Mucosa of rectum (tissue), 2 donors: ENCODE data around the gene NDUFAF2.

Source experiments
- H3K27ac ChIP-seq, 2 donors: one replicate each; pipeline ENCODE4 v1.7.0; 2013; ENCODE audit warnings: inconsistent platforms in 2 of 2, low read depth in 2 of 2, low read length in 2 of 2
- H3K27me3 ChIP-seq, 2 donors: one replicate each; pipeline ENCODE4 v1.7.0; 2013; ENCODE audit warnings: low read length in 2 of 2; ENCODE audit not compliant: control insufficient read depth in 2 of 2, insufficient read depth in 2 of 2
- H3K36me3 ChIP-seq, 2 donors: one replicate each; pipeline ENCODE4 v1.7.0; 2013; ENCODE audit warnings: low read length in 2 of 2; ENCODE audit not compliant: control insufficient read depth in 2 of 2, insufficient read depth in 2 of 2
- H3K4me1 ChIP-seq, 2 donors: one replicate each; pipeline ENCODE4 v1.7.0; 2013; ENCODE audit warnings: low read length in 2 of 2, mild to moderate bottlenecking in 1 of 2; ENCODE audit not compliant: control insufficient read depth in 2 of 2, insufficient read depth in 2 of 2
- H3K4me3 ChIP-seq, 2 donors: one replicate each; pipeline ENCODE4 v1.7.0; 2013; ENCODE audit warnings: low read length in 2 of 2
- H3K9ac ChIP-seq, 2 donors: one replicate each; pipeline ENCODE4 v1.7.0; 2013; ENCODE audit warnings: low read length in 2 of 2, low read depth in 1 of 2, mild to moderate bottlenecking in 1 of 2
- H3K9me3 ChIP-seq, 2 donors: one replicate each; pipeline ENCODE4 v1.7.0; 2013; ENCODE audit warnings: low read length in 2 of 2; ENCODE audit not compliant: control insufficient read depth in 2 of 2
- donor health status: healthy.
- donor health status: Normal muscosa, but diverticular disease.

The NDUFAF2 gene

DNA sequence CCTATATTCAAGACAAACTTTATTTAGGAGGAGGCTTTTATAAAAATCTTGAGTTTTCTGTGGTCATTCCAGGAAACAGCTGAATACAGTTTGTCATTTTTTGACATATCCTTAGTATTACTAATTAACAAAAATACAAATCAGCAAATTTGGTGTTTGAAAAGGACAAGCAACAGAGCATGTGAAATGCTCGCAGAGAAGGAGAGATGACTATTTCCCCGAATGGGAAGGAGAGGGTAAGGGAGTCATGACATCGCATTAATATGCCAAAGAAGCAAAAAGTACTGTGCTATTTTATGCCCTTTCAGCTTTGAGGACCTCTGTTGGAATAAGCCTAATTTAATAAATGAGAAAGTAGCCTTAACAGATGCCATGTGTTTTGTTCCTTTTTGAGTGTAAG is 215.5 kb downstream of the NDUFAF2 start:
- Histone ChIP-seq H3K27me3 (no peaks in the 10 kb centered on the region), H3K27ac (no peak overlapping the region), H3K9ac (no peak overlapping the region), H3K4me1 (peaks cover 10 to 14% of the 10 kb centered on the region in 2 donors), H3K9me3 (no peaks in the 10 kb centered on the region), H3K36me3 (peaks cover 11 to 13% of the 10 kb centered on the region in 2 donors), H3K4me3 (no peak overlapping the region)

DNA sequence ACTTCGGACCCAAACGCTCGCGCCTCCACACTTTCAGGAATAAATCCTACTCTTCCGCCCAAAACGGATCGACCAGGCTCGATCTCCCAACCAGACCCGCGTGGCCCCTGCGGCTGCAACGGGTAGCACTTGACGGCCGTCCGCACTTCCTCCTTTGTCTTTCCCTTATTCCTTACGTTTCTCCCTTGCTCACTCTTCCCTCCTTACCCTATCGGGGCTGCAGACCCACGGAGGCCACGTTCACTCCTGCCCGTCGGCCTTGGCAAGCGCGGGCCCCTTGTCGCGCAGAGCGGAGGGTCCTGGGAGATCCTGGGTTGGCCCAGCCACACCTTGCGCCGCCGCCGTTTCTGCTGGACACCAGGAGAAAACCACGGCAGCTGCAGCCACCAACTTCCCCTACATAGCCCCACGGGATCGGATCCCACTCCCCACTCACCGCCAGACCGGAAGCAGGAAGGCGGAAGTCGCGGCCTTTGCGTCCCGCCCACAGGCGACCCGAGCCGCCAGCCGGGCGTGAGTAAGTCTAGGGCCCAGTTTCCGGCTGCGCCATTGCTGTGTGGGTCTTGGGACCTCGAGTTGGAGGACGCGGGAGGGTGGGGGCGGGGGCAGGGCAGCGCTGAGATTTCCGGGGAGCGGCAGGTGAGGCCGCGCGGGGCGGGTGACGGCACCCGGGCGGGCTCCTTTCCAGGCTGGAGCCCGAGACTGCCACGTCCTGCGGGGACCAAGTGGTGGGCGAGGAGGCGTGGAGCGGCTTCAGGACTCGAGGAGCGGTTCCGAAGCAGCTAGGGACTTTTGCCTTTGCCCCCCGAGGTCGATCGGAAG is 217.2 kb downstream of the NDUFAF2 start, which contains the start of gene SMIM15:
Gene SMIM15 (minus strand): TSS at position 459 of the 822 bp plus-strand sequence. CDS start 2,297 bp downstream, outside the sequence.
- Histone ChIP-seq H3K9ac (peak within 1 kb of the TSS; percentile 97 to 98), H3K4me3 (peak within 1 kb of the TSS; percentile 84 to 94), H3K27me3 (no peaks in the 10 kb centered on the region), H3K36me3 (peaks cover 11 to 13% of the 10 kb centered on the region in 2 donors), H3K27ac (peak within 1 kb of the TSS; percentile 97), H3K4me1 (peaks cover 10 to 14% of the 10 kb centered on the region in 2 donors), H3K9me3 (no peaks in the 10 kb centered on the region)

DNA sequence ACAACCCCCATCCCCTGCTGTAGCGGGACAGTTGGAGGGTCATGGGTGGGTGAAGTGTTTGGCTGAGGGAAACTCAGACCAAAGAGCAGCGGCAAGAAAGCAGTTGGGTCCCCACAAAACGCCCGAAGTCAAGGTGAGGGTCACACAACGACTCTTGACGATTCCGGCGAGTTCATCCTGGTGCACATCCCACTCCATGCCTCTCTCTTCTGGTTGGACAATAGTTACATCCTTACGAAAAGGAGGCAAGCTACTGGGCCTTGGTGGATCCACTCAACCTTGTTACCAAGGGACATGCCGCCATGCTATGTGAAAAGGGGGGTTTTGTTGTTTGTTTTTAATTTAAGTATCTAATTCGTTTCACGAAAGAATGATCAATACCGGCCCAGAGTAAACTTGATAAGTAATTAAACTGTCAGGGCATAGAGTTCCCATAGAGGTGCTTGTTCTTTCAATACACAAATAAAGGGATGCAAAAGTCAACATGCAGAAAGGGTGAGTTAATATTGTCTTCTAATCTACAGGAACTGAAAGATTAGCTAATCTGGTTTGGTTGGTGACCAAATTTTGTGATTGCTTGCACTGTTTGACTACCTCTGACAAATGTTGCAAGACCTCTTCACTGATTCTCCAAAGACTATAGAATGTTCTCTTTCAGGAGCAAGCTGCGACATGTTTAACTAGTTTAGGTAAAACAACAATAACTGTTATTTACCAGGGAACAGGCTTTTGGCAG is 218.0 kb downstream of the NDUFAF2 start:
- Histone ChIP-seq H3K36me3 (peaks cover 11 to 12% of the 10 kb centered on the region in 2 donors), H3K4me3 (peak overlapping the region; percentile 84 to 94), H3K27me3 (no peaks in the 10 kb centered on the region), H3K4me1 (peaks cover 12 to 14% of the 10 kb centered on the region in 2 donors), H3K9me3 (no peaks in the 10 kb centered on the region), H3K27ac (peak overlapping the region; percentile 97), H3K9ac (peak overlapping the region; percentile 97)

GRCh38 chr5:61163905-61164304 is 218.9 kb downstream of the NDUFAF2 start:
- Histone ChIP-seq H3K9ac (no peak overlapping the region), H3K27ac (peak overlapping the region in 1 of 2 donors; percentile 16), H3K4me1 (peaks cover 12 to 14% of the 10 kb centered on the region in 2 donors), H3K9me3 (no peaks in the 10 kb centered on the region), H3K4me3 (no peak overlapping the region), H3K27me3 (no peaks in the 10 kb centered on the region), H3K36me3 (peaks cover 6 to 10% of the 10 kb centered on the region in 2 donors)

DNA sequence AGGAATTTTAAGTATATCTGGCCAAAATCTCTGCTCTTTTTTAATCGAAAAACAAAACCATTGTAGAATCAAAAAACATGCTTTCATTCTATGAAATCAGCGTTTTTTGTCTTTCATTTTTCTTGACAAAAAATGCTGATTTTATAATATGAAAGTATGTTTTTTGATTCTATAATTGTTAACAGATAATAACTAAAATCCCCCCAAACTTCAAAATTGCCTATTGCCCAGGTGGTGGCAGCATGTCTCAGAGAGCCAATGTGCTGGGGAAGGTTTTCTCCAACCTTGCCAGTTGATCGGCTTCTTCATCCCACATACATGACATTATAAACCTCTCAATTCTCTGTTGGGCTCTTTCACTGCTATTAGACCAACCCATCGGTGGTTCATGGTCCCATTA is 222.4 kb downstream of the NDUFAF2 start:
- H3K9ac ChIP-seq = no peak overlapping the region
- H3K4me1 ChIP-seq = peaks cover 7 to 9% of the 10 kb centered on the region in 2 donors
- no peaks in the 10 kb centered on the region for H3K27me3 ChIP-seq
- no peak overlapping the region for H3K4me3 ChIP-seq
- H3K36me3 ChIP-seq = no peaks in the 10 kb centered on the region
- no peak overlapping the region for H3K27ac ChIP-seq
- H3K9me3 ChIP-seq = no peaks in the 10 kb centered on the region

- Histone ChIP-seq H3K27ac (no peak overlapping the region), H3K4me3 (no peak overlapping the region), H3K4me1 (peaks cover 0 to 2% of the 10 kb centered on the region in 2 donors), H3K9ac (no peak overlapping the region), H3K27me3 (no peaks in the 10 kb centered on the region), H3K36me3 (no peaks in the 10 kb centered on the region), H3K9me3 (no peaks in the 10 kb centered on the region)
Measured at GRCh38 chr5:61168951-61169350, 223.9 kb downstream of the NDUFAF2 start.

DNA sequence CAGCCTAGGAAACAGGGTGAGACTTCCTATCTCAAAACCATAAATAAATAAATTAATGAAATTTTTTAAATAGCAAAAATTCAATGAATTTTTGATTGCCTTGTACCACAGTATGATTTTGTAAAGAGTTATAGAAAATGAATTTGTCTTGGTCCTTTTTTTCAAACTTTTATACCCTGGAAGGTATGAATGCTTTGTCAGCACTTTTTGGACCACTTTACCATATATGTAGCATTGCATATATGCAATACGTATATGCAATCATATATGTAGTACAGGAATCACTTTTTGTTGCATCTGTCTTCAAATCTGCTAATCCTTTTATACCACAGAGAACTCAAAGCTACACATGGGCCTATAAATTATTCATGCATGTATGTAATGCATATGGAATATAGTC is 226.5 kb downstream of the NDUFAF2 start:
- Histone ChIP-seq H3K9ac (no peak overlapping the region), H3K4me1 (peaks cover 0 to 2% of the 10 kb centered on the region in 2 donors), H3K4me3 (no peak overlapping the region), H3K27ac (no peak overlapping the region), H3K27me3 (no peaks in the 10 kb centered on the region), H3K36me3 (no peaks in the 10 kb centered on the region), H3K9me3 (no peaks in the 10 kb centered on the region)

- no peaks in the 10 kb centered on the region for H3K4me1 ChIP-seq
- H3K27me3 ChIP-seq = no peaks in the 10 kb centered on the region
- H3K4me3 ChIP-seq = no peak overlapping the region
- no peak overlapping the region for H3K27ac ChIP-seq
- H3K36me3 ChIP-seq = no peaks in the 10 kb centered on the region
- no peak overlapping the region for H3K9ac ChIP-seq
- H3K9me3 ChIP-seq = no peaks in the 10 kb centered on the region
Measured at GRCh38 chr5:61176631-61177030, 231.6 kb downstream of the NDUFAF2 start.

DNA sequence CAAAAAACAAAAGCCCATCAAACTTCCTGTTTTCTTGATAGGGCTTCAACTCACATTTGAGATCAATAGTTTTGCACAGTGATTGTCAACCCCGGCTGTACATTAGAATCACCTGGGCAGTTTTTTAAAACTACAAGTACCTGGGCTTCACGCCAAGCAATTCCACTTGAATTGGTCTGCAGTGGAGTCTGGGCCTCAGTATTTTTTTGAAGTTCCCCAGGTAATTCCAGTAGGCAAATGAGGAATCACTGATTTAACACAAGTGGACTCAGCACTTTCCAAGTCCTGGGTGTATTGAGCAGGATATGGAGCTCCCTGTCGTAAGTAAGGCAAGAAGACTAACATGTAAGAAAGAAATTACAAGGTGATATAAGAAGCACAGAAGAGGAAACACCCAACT is 232.1 kb downstream of the NDUFAF2 start:
- Histone ChIP-seq H3K4me3 (no peak overlapping the region), H3K27me3 (no peaks in the 10 kb centered on the region), H3K36me3 (no peaks in the 10 kb centered on the region), H3K9me3 (no peaks in the 10 kb centered on the region), H3K9ac (no peak overlapping the region), H3K4me1 (no peaks in the 10 kb centered on the region), H3K27ac (no peak overlapping the region)

DNA sequence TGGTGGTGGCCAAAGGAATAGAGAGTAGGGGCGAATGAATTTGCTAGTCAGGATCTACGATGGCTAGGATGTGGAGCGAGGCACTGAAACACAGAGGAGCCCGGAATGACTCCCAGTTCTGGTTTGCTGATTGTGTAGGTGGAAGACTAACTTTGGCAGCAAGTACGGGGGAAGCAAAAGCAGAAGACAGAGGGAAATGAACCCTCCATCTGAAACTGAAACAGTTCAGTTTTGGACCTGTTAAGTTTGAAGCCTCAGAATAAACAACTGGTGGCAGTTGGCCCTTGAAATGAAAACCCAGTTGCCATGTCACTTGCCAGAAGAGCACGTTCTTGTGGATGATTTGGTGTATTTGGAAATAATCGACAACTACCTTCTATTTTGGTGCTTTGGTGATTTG is 232.7 kb downstream of the NDUFAF2 start:
- H3K4me1 ChIP-seq = no peaks in the 10 kb centered on the region
- no peaks in the 10 kb centered on the region for H3K9me3 ChIP-seq
- no peaks in the 10 kb centered on the region for H3K36me3 ChIP-seq
- H3K4me3 ChIP-seq = no peak overlapping the region
- no peak overlapping the region for H3K27ac ChIP-seq
- no peak overlapping the region for H3K9ac ChIP-seq
- H3K27me3 ChIP-seq = no peaks in the 10 kb centered on the region
